Type B pancreatic cell (in vitro differentiated cells): Measurements from ENCODE around the gene PPP3CA. TPM values are rescaled to one million over a fixed set of nuclear protein-coding genes. Genes with fewer than 3 reads are reported as not detected.

ENCODE experiments used
- DNase-seq: peaks from one replicate; pipeline ENCODE4 v3.0.0; 2021; ENCODE audit warnings: mixed read lengths; ENCODE audit not compliant: unreplicated experiment; ENCODE audit errors: extremely low spot score
- H3K27ac Mint-ChIP-seq: 2 replicates; pipeline ENCODE4 v1.8.0; 2021; ENCODE audit warnings: mild to moderate bottlenecking, mixed read lengths
- H3K27me3 Mint-ChIP-seq: 2 replicates; pipeline ENCODE4 v1.8.0; 2021; ENCODE audit warnings: mixed read lengths
- H3K36me3 Mint-ChIP-seq: 2 replicates; pipeline ENCODE4 v1.8.0; 2021; ENCODE audit warnings: mixed read lengths
- H3K4me1 Mint-ChIP-seq: one replicate; pipeline ENCODE4 v1.8.0; 2021; ENCODE audit warnings: mixed read lengths; ENCODE audit not compliant: unreplicated experiment
- H3K4me3 Mint-ChIP-seq: 2 replicates; pipeline ENCODE4 v1.8.0; 2021; ENCODE audit warnings: mild to moderate bottlenecking, mixed read lengths
- H3K9me3 Mint-ChIP-seq: 2 replicates; pipeline ENCODE4 v1.8.0; 2021; ENCODE audit warnings: mixed read lengths
- CTCF ChIP-seq: fragments of 200-600 bp; sonication (generic); conservative IDR thresholded peaks from 2 replicates; pipeline ENCODE4 v1.5.0; 2021; ENCODE audit warnings: antibody characterized with exemption, mild to moderate bottlenecking
- total RNA-seq: library from RNA; stranded (reverse); gene quantifications from 2 replicates; pipeline ENCODE4 v1.2.1, GENCODE V29; 2021; ENCODE audit warnings: low replicate concordance

PPP3CA gene
- total RNA-seq, 1 donor from 2014 or later: 35.4 TPM

- DNase-seq: no peak
- no peak for TF ChIP-seq CTCF
- Mint-ChIP-seq H3K27me3 (no peaks in the 10 kb centered on the region), H3K36me3 (peaks cover 10% of the 10 kb centered on the region), H3K4me3 (no peak overlapping the region), H3K27ac (no peak overlapping the region), H3K9me3 (no peaks in the 10 kb centered on the region), H3K4me1 (no peaks in the 10 kb centered on the region)
Measured at GRCh38 chr4:101025755-101026154, 321.6 kb downstream of the PPP3CA start.

- Mint-ChIP-seq H3K27me3 (no peaks in the 10 kb centered on the region), H3K4me1 (no peaks in the 10 kb centered on the region), H3K9me3 (peaks cover under 1% of the 10 kb centered on the region), H3K36me3 (peaks cover 10% of the 10 kb centered on the region), H3K27ac (no peak overlapping the region), H3K4me3 (no peak overlapping the region)
- TF ChIP-seq CTCF: no peak
- no peak for DNase-seq
Measured at GRCh38 chr4:101022151-101023024, 324.9 kb downstream of the PPP3CA start.

GRCh38 chr4:101020956-101021355 lies 326.4 kb downstream of the PPP3CA start:
- no peak overlapping the region for H3K4me3 Mint-ChIP-seq
- H3K9me3 Mint-ChIP-seq: peaks cover 5% of the 10 kb centered on the region
- no peaks in the 10 kb centered on the region for H3K4me1 Mint-ChIP-seq
- peaks cover 5% of the 10 kb centered on the region for H3K36me3 Mint-ChIP-seq
- DNase-seq: no peak
- no peak for TF ChIP-seq CTCF
- no peaks in the 10 kb centered on the region for H3K27me3 Mint-ChIP-seq
- no peak overlapping the region for H3K27ac Mint-ChIP-seq

GRCh38 chr4:101019941-101020401 lies 327.4 kb downstream of the PPP3CA start:
- H3K9me3 Mint-ChIP-seq: peaks cover 5% of the 10 kb centered on the region
- DNase-seq: no peak
- H3K27ac Mint-ChIP-seq: no peak overlapping the region
- H3K27me3 Mint-ChIP-seq: no peaks in the 10 kb centered on the region
- peaks cover under 1% of the 10 kb centered on the region for H3K4me1 Mint-ChIP-seq
- no peaks in the 10 kb centered on the region for H3K36me3 Mint-ChIP-seq
- no peak overlapping the region for H3K4me3 Mint-ChIP-seq
- no peak for TF ChIP-seq CTCF

GRCh38 chr4:101019313-101019712 lies 328.0 kb downstream of the PPP3CA start:
- peaks cover 3% of the 10 kb centered on the region for H3K4me1 Mint-ChIP-seq
- TF ChIP-seq CTCF: no peak
- no peak overlapping the region for H3K4me3 Mint-ChIP-seq
- DNase-seq: no peak
- no peak overlapping the region for H3K27ac Mint-ChIP-seq
- H3K36me3 Mint-ChIP-seq: no peaks in the 10 kb centered on the region
- H3K9me3 Mint-ChIP-seq: peaks cover 5% of the 10 kb centered on the region
- no peaks in the 10 kb centered on the region for H3K27me3 Mint-ChIP-seq
